DOHH2 (cell line): ENCODE results near the gene DNAJB4.

Experiments
- H3F3A ChIP-seq: fragments of 200-600 bp; sonication (generic), shearing (Covaris generic); 2 replicates; pipeline ENCODE4 v1.6.0; 2016; ENCODE audit warnings: antibody characterized with exemption, mild to moderate bottlenecking; ENCODE audit not compliant: control insufficient read depth, insufficient read depth
- H3K27ac ChIP-seq: fragments of 200-600 bp; sonication (generic); 2 replicates; pipeline ENCODE4 v1.5.1; 2014; ENCODE audit warnings: low read depth, mild to moderate bottlenecking, low read length, moderate library complexity
- H3K27me3 ChIP-seq: fragments of 200-600 bp; sonication (generic); 2 replicates; pipeline ENCODE4 v1.6.1; 2014; ENCODE audit warnings: mild to moderate bottlenecking, low read length, mixed read lengths; ENCODE audit not compliant: control insufficient read depth
- H3K36me3 ChIP-seq: fragments of 200-600 bp; sonication (generic); 2 replicates; pipeline ENCODE4 v1.6.1; 2014; ENCODE audit warnings: mild to moderate bottlenecking, low read length, moderate library complexity, mixed read lengths; ENCODE audit not compliant: control insufficient read depth
- H3K4me1 ChIP-seq: fragments of 200-600 bp; sonication (generic); 2 replicates; pipeline ENCODE4 v1.6.1; 2014; ENCODE audit warnings: mild to moderate bottlenecking, low read length, mixed read lengths; ENCODE audit not compliant: control insufficient read depth
- H3K4me2 ChIP-seq: fragments of 200-600 bp; sonication (generic); 2 replicates; pipeline ENCODE4 v1.6.0; 2014; ENCODE audit warnings: mild to moderate bottlenecking, low read length, moderate library complexity
- H3K4me3 ChIP-seq: fragments of 200-600 bp; sonication (generic); 2 replicates; pipeline ENCODE4 v1.5.1; 2014; ENCODE audit warnings: mild to moderate bottlenecking, low read length, mixed read lengths
- H3K79me2 ChIP-seq: fragments of 200-600 bp; sonication (generic); 2 replicates; pipeline ENCODE4 v1.6.1; 2014; ENCODE audit warnings: mild to moderate bottlenecking, low read length, mixed read lengths; ENCODE audit not compliant: control insufficient read depth
- H3K9me2 ChIP-seq: fragments of 200-600 bp; sonication (generic); replicated peaks from 2 replicates; pipeline ENCODE4 v1.6.1; 2014; ENCODE audit warnings: mild to moderate bottlenecking, low read length, mixed read lengths; ENCODE audit not compliant: control insufficient read depth
- H3K9me3 ChIP-seq: fragments of 200-600 bp; sonication (generic); 2 replicates; pipeline ENCODE4 v1.6.1; 2014; ENCODE audit warnings: antibody characterized with exemption, low read length, mixed read lengths; ENCODE audit not compliant: control insufficient read depth, insufficient read depth
- H4K20me1 ChIP-seq: fragments of 200-600 bp; sonication (generic); 2 replicates; pipeline ENCODE4 v1.6.0; 2014; ENCODE audit warnings: low read depth, mild to moderate bottlenecking, antibody characterized with exemption, low read length, moderate library complexity; ENCODE audit not compliant: control insufficient read depth, insufficient read depth
- EZH2phosphoT487 ChIP-seq: fragments of 200-600 bp; sonication (generic); IDR thresholded peaks from 2 replicates; pipeline ENCODE4 v1.6.1; 2017; ENCODE audit warnings: borderline replicate concordance, mild to moderate bottlenecking, antibody characterized with exemption, low read length, moderate library complexity, mixed read lengths
- TF ChIP-seq, protein P1 (sequence below): fragments of 200-600 bp; sonication (generic); IDR thresholded peaks from one replicate; pipeline ENCODE4 v1.5.1; 2014; ENCODE audit warnings: antibody characterized with exemption, mild to moderate bottlenecking, low read depth, low read length; ENCODE audit not compliant: poor library complexity, severe bottlenecking

The DNAJB4 gene

GRCh38 chr1:78047631-78048030 is 42.9 kb downstream of the DNAJB4 start:
- H3K79me2 ChIP-seq, result no peaks in the 10 kb centered on the region
- TF ChIP-seq EZH2phosphoT487, result no peak
- TF ChIP-seq, protein P1, sequence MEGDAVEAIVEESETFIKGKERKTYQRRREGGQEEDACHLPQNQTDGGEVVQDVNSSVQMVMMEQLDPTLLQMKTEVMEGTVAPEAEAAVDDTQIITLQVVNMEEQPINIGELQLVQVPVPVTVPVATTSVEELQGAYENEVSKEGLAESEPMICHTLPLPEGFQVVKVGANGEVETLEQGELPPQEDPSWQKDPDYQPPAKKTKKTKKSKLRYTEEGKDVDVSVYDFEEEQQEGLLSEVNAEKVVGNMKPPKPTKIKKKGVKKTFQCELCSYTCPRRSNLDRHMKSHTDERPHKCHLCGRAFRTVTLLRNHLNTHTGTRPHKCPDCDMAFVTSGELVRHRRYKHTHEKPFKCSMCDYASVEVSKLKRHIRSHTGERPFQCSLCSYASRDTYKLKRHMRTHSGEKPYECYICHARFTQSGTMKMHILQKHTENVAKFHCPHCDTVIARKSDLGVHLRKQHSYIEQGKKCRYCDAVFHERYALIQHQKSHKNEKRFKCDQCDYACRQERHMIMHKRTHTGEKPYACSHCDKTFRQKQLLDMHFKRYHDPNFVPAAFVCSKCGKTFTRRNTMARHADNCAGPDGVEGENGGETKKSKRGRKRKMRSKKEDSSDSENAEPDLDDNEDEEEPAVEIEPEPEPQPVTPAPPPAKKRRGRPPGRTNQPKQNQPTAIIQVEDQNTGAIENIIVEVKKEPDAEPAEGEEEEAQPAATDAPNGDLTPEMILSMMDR, result no peak
- H3K4me3 ChIP-seq, result no peak overlapping the region

DNA sequence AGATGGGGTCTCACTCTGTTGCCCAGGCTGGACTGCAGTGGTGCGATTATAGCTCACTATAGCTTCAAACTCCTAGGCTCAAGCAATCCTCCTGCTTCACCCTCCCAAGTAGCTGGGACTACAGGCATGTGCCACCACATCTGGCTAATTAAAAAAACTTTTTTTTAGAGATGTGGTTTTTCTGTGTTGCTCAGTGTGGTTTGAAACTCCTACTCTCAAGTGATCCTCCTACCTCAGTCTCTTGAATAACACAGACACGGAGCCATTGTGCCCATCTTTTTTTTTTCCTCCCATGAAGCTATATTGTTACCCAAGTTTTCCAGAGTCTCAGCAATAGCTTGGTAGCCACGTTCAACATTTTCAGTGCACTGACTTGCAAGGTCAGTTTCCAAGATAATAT is 43.7 kb downstream of the DNAJB4 start:
- Histone ChIP-seq H3K27me3 (peaks cover 28% of the 10 kb centered on the region), H3K9me2 (no peaks in the 10 kb centered on the region), H3K79me2 (no peaks in the 10 kb centered on the region), H3K9me3 (no peaks in the 10 kb centered on the region), H3K27ac (no peak overlapping the region), H3K36me3 (no peaks in the 10 kb centered on the region), H3K4me2 (no peak overlapping the region), H3K4me3 (no peak overlapping the region), H4K20me1 (no peaks in the 10 kb centered on the region), H3K4me1 (no peaks in the 10 kb centered on the region), H3F3A (no peaks in the 10 kb centered on the region)
- TF ChIP-seq, protein P1, result no peak
- no peak for TF ChIP-seq EZH2phosphoT487

More at GRCh38 chr1:78047631-78048030, 42.9 kb downstream of the DNAJB4 start:
- Histone ChIP-seq H3K9me2 (no peaks in the 10 kb centered on the region), H3K27ac (no peak overlapping the region), H4K20me1 (no peaks in the 10 kb centered on the region), H3K4me1 (no peaks in the 10 kb centered on the region), H3K36me3 (no peaks in the 10 kb centered on the region), H3K4me2 (no peak overlapping the region), H3F3A (no peaks in the 10 kb centered on the region), H3K27me3 (peaks cover 28% of the 10 kb centered on the region), H3K9me3 (no peaks in the 10 kb centered on the region)

GRCh38 chr1:78049396-78049795 is 44.7 kb downstream of the DNAJB4 start:
- no peak overlapping the region for H3K4me3 ChIP-seq
- H3K4me1 ChIP-seq, result no peaks in the 10 kb centered on the region
- H3K4me2 ChIP-seq, result no peak overlapping the region
- H3F3A ChIP-seq, result no peaks in the 10 kb centered on the region
- H3K79me2 ChIP-seq, result no peaks in the 10 kb centered on the region
- no peaks in the 10 kb centered on the region for H3K9me2 ChIP-seq
- H3K27me3 ChIP-seq, result peaks cover 28% of the 10 kb centered on the region
- TF ChIP-seq EZH2phosphoT487, result no peak
- TF ChIP-seq, protein P1, result no peak
- no peak overlapping the region for H3K27ac ChIP-seq
- H4K20me1 ChIP-seq, result no peaks in the 10 kb centered on the region
- H3K36me3 ChIP-seq, result no peaks in the 10 kb centered on the region
- no peaks in the 10 kb centered on the region for H3K9me3 ChIP-seq
